RWPE1 (cell line): Measurements from ENCODE around the gene SHISA9.

ENCODE experiments used
- CTCF ChIA-PET: fragments of 350-600 bp; sonication (Branson Sonifier 250); formaldehyde crosslinking; extraction: SDS; loops from one replicate; lab custom pipeline; 2021; lab: Yijun Ruan, JAX
- POLR2A ChIA-PET: fragments of 400-600 bp; formaldehyde crosslinking; extraction: SDS; loops from one replicate; lab custom pipeline; 2020; ENCODE audit warnings: antibody characterized with exemption; ENCODE audit not compliant: low non-redundant PET; lab: Yijun Ruan, JAX
- DNase-seq: peaks from one replicate; pipeline ENCODE4 v3.0.0; 2012; ENCODE audit warnings: low spot score
- H3K27ac ChIP-seq: fragments of 450-650 bp; 2 replicates; pipeline ENCODE4 v1.5.1; 2017
- CTCF ChIP-seq: fragments of 450-650 bp; conservative IDR thresholded peaks from 2 replicates; pipeline ENCODE4 v1.5.1; 2017; ENCODE audit warnings: low read depth, mild to moderate bottlenecking

Gene SHISA9

GRCh38 chr16:12988071-12988470 is 86.7 kb downstream of the SHISA9 start:
- no peak for TF ChIP-seq CTCF
- ChIA-PET POLR2A (no interaction called here), CTCF (no interaction called here)
- no peak overlapping the region for H3K27ac ChIP-seq
- DNase-seq = no peak

DNA sequence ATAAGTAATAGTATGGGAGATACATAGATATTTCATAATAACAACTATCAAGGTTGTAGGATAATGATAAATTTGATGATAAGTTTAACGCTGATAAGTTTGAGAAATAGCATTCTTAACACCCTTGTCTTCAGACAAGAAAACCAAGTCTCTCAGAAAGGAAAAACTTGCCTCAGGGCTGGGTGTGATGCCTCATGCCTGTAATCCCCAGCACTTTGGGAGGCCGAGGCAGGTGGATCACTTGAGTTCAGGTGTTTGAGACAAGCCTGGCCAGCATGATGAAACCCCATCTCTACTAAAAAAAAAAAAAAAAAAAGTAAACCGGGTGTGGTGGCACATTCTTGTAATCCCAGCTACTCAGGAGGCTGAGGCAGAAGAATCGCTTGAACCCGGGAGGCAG is 90.7 kb downstream of the SHISA9 start:
- TF ChIP-seq CTCF = no peak
- POLR2A ChIA-PET = no interaction called here
- CTCF ChIA-PET = interaction anchor here (0.7 kb wide), 1 partner anchor 112 kb away, joined by 7 read pairs; no protein-coding TSS in a partner anchor

DNA sequence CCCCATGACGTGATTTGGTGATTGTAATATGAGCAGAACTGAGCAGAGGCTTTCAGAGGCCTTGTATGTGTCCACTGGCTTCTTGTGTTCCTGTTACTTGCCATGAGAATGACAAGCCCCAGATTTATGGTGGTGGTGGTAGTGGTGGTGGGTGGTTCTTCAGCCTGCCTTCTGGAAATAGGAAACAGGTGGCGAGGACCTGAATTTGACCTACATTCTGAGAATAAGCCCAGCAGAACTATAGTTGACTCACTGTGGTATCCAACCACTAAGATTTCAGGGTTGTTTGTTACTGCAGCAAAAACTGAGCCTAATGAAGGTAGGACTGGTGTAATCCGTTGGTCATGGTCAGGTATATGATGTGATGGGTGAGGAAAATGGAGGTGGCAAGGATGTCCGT is 93.0 kb downstream of the SHISA9 start:
- no peak for TF ChIP-seq CTCF
- DNase-seq = no peak
- POLR2A ChIA-PET = no interaction called here
- CTCF ChIA-PET = no interaction called here
- H3K27ac ChIP-seq = no peak overlapping the region

More for the DNA sequence above, 90.7 kb downstream of the SHISA9 start:
- no peak overlapping the region for H3K27ac ChIP-seq
- DNase-seq = no peak

- H3K27ac ChIP-seq = no peak overlapping the region
- ChIA-PET CTCF (no interaction called here), POLR2A (no interaction called here)
- TF ChIP-seq CTCF = no peak
- DNase-seq = no peak
Observed at GRCh38 chr16:12995721-12996372, 94.4 kb downstream of the SHISA9 start.

- CTCF ChIA-PET = no interaction called here
- H3K27ac ChIP-seq = no peak overlapping the region
- TF ChIP-seq CTCF = no peak
- no peak for DNase-seq
- POLR2A ChIA-PET = no interaction called here
Observed at GRCh38 chr16:12998361-12999085, 97.1 kb downstream of the SHISA9 start.

- ChIA-PET CTCF (no interaction called here), POLR2A (no interaction called here)
- no peak overlapping the region for H3K27ac ChIP-seq
- DNase-seq = no peak
- no peak for TF ChIP-seq CTCF
Observed at GRCh38 chr16:12999368-12999767, 98.0 kb downstream of the SHISA9 start.
